Ishikawa (cell line): ENCODE results near the gene IGFN1.

Experiments
- CEBPB ChIP-seq: IDR thresholded peaks from 2 replicates; pipeline ENCODE4 v1.6.1; 2012
- CREB1 ChIP-seq: IDR thresholded peaks from 2 replicates; pipeline ENCODE4 v1.6.1; 2012; ENCODE audit warnings: low read depth
- EGR1 ChIP-seq: IDR thresholded peaks from 2 replicates; pipeline ENCODE4 v1.6.1; 2012
- EP300 ChIP-seq: IDR thresholded peaks from 2 replicates; pipeline ENCODE4 v1.6.1; 2012; ENCODE audit warnings: borderline replicate concordance
- FOXM1 ChIP-seq: IDR thresholded peaks from 2 replicates; pipeline ENCODE4 v1.6.1; 2012; ENCODE audit warnings: low read depth, borderline replicate concordance
- NFIC ChIP-seq: IDR thresholded peaks from 2 replicates; pipeline ENCODE4 v1.6.1; 2012
- RAD21 ChIP-seq: IDR thresholded peaks from 2 replicates; pipeline ENCODE4 v1.6.1; 2012; ENCODE audit warnings: low read depth
- TAF1 ChIP-seq: IDR thresholded peaks from 2 replicates; pipeline ENCODE4 v1.6.1; 2012; ENCODE audit warnings: low read depth, mild to moderate bottlenecking
- TCF12 ChIP-seq: IDR thresholded peaks from 2 replicates; pipeline ENCODE4 v1.6.1; 2012; ENCODE audit warnings: low read depth
- TEAD4 ChIP-seq: IDR thresholded peaks from 2 replicates; pipeline ENCODE4 v1.6.1; 2012
- YY1 ChIP-seq: IDR thresholded peaks from 2 replicates; pipeline ENCODE4 v1.6.1; 2012; ENCODE audit warnings: low read depth
- ZBTB7A ChIP-seq: IDR thresholded peaks from 2 replicates; pipeline ENCODE4 v1.6.1; 2012; ENCODE audit warnings: low read depth
- TF ChIP-seq, protein P1 (sequence below): IDR thresholded peaks from 2 replicates; pipeline ENCODE4 v1.6.1; 2012
- TF ChIP-seq, protein P2 (sequence below): IDR thresholded peaks from 2 replicates; pipeline ENCODE4 v1.6.1; 2012; ENCODE audit warnings: low read depth, mild to moderate bottlenecking

IGFN1 gene

DNA sequence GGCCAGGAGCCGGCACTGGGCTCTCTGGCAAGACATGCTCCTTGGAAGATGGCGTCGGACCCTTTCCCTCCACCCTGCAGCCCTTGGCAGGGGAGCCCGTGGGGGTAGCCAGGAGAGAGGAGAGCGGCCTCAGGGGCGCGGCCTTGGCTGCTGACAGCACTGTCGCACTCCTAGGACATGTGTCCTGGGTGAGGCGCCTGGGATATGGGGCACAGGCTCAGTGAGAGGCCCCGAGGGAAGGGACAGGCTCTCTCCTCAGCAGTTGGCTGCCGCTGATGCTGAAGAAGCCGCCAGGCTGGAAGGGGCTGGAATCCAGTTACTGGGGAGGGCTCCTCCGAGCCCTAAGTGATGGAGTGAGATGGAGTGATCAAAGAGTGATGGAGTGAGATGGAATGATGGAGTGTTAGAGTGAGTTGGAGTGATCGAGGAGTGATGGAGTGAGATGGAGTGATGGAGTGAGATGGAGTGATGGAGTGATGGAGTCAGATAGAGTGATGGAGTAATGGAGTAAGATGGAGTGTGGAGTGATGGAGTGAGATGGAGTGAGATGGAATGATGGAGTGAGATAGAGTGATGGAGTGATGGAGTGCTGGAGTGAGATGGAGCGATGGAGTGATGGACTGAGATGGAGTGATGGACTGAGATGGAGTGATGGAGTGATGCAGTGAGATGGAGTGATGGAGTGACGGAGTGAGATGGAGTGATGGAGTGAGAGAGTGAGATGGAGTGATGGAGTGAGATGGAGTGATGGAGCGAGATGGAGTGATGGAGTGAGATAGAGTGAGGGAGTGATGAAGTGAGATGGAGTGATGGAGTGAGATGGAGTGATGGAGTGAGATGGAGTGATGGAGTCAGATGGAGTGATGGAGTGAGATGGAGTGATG is 65.1 kb downstream of the IGFN1 start:
- TF ChIP-seq EGR1: no peak
- TF ChIP-seq CREB1: no peak
- TF ChIP-seq, protein P1, sequence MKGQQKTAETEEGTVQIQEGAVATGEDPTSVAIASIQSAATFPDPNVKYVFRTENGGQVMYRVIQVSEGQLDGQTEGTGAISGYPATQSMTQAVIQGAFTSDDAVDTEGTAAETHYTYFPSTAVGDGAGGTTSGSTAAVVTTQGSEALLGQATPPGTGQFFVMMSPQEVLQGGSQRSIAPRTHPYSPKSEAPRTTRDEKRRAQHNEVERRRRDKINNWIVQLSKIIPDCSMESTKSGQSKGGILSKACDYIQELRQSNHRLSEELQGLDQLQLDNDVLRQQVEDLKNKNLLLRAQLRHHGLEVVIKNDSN: no peak
- TF ChIP-seq RAD21: no peak
- no peak for TF ChIP-seq EP300
- TF ChIP-seq TAF1: no peak
- no peak for TF ChIP-seq CEBPB
- no peak for TF ChIP-seq TEAD4
- TF ChIP-seq FOXM1: no peak
- TF ChIP-seq TCF12: no peak

DNA sequence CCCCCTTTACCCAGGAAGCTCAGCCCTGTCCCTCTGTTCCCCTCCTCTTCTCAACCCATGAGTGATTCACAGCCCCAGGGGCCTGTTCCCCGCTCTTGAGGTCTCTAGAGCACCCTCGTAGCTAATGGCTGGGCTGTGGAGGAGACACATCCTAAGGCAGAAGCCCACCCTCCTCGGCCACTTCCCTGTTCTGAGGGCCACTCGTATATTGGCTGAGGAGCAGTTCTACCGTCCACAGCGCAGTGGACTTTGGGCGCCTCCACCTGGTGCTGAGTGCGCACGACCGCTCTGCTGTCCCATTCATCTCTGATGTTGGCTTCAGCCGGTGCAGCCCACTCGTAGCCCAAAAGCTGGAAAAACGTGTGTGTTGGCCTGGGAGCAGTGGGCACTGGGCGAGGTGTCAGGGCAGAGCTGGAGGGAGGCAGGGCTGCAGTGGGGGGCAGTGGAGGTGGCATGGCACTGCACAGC is 68.2 kb downstream of the IGFN1 start:
- TF ChIP-seq, protein P2, sequence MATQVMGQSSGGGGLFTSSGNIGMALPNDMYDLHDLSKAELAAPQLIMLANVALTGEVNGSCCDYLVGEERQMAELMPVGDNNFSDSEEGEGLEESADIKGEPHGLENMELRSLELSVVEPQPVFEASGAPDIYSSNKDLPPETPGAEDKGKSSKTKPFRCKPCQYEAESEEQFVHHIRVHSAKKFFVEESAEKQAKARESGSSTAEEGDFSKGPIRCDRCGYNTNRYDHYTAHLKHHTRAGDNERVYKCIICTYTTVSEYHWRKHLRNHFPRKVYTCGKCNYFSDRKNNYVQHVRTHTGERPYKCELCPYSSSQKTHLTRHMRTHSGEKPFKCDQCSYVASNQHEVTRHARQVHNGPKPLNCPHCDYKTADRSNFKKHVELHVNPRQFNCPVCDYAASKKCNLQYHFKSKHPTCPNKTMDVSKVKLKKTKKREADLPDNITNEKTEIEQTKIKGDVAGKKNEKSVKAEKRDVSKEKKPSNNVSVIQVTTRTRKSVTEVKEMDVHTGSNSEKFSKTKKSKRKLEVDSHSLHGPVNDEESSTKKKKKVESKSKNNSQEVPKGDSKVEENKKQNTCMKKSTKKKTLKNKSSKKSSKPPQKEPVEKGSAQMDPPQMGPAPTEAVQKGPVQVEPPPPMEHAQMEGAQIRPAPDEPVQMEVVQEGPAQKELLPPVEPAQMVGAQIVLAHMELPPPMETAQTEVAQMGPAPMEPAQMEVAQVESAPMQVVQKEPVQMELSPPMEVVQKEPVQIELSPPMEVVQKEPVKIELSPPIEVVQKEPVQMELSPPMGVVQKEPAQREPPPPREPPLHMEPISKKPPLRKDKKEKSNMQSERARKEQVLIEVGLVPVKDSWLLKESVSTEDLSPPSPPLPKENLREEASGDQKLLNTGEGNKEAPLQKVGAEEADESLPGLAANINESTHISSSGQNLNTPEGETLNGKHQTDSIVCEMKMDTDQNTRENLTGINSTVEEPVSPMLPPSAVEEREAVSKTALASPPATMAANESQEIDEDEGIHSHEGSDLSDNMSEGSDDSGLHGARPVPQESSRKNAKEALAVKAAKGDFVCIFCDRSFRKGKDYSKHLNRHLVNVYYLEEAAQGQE: no peak
- TF ChIP-seq RAD21: 0 out of 2 replicates have a peak, but pooled peaks have one; percentile 5

DNA sequence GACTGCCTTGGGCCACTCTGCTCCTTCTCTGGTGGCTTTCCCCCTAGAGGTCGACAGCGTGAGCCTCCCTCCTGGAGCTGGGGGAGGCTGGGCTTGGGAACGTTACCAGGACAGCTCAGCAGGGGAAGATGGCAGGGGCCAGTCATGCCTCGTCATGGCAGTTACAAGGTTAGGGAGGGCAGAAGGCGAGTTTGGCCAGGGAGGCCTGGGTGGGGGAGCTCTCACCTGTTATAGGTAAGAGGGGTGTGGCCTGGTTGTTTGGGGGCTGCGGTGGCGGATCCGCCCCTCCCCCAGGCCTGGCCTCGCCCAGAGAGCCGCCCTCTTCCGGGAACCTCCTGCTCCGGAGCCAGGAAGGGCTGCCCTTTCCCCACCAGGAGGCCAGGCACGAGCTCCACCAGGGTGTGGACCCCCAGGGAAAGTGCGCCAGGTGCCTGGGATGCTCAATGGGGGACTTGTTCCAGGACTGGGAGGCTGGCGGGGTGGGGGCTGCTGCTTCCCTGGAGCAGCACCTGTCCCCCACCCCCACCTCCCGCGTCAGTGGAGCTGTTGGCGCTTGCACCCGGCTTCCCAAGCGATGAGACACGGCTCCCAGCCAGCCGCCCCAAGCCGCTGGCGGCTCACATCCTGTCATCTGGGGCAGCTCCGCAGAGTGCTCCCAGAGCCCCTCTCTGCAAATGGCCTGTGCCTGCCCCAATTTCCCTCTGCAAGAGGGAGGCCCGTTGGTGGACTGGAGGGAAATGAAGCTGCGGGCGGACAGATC is 69.0 kb downstream of the IGFN1 start:
- TF ChIP-seq RAD21 (no peak), ZBTB7A (no peak), CEBPB (no peak), FOXM1 (no peak), EGR1 (no peak), NFIC (no peak), CREB1 (no peak), TEAD4 (no peak), TCF12 (no peak)
- TF ChIP-seq, protein P2: no peak

DNA sequence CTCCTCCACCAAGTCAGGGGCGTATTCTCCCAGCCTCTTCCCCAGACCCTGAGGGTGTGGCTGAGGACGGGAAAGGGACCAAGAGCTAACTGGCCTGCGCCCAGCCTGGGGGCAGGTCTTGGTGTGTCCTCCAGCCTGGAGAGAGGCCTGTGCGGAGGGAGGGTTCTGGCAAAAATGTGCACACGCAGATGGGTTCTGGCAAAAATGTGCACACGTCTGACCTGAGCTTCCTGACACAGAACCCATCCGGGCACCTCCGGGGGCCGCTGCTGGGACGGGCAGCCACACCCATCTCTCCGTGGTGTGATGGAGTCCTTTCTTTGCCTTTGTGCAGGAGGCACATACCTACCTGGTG is 69.6 kb downstream of the IGFN1 start:
- no peak for TF ChIP-seq YY1
- no peak for TF ChIP-seq RAD21
- no peak for TF ChIP-seq TAF1
- no peak for TF ChIP-seq TCF12
- TF ChIP-seq TEAD4: no peak
- TF ChIP-seq, protein P2: no peak

DNA sequence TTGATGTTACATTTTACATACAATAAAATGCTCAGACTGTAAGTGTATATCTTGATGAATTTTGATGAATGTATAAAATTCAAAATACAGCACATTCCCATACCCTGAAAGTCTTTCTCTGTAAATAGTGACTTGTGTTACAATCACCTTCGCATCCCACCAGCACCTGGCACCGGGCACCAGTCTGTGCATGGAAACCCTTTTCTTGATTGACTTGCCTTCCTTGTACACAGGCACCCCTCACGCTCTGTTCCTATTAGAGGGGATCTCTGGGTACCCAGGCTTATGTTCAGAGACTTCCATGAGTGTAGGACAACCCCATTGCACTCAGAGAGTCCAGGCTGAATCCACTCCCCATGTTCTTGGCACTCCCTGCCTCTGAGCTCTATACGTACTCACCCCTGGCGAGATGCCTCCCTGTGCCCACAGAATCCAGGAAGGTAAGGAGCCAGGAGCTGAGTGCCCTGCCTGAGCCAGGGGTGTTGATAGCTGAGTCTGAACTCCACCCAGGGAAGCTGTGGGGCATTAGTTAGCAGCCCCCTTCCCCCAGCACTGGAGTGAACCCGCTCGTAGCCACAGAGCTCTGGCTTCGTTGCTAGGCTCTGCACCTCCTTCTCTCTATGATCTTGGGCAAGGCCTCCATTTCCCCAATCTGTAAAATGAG is 70.2 kb downstream of the IGFN1 start:
- TF ChIP-seq YY1 (no peak), EGR1 (no peak), RAD21 (no peak)
